DOHH2 (cell line): ENCODE data around the gene GMDS.

Source experiments
- EZH2phosphoT487 ChIP-seq: fragments of 200-600 bp; sonication (generic); IDR thresholded peaks from 2 replicates; pipeline ENCODE4 v1.6.1; 2017; ENCODE audit warnings: borderline replicate concordance, mild to moderate bottlenecking, antibody characterized with exemption, low read length, moderate library complexity, mixed read lengths
- TF ChIP-seq, protein P1 (sequence below): fragments of 200-600 bp; sonication (generic); IDR thresholded peaks from one replicate; pipeline ENCODE4 v1.5.1; 2014; ENCODE audit warnings: antibody characterized with exemption, mild to moderate bottlenecking, low read depth, low read length; ENCODE audit not compliant: poor library complexity, severe bottlenecking

- TF ChIP-seq, protein P1, sequence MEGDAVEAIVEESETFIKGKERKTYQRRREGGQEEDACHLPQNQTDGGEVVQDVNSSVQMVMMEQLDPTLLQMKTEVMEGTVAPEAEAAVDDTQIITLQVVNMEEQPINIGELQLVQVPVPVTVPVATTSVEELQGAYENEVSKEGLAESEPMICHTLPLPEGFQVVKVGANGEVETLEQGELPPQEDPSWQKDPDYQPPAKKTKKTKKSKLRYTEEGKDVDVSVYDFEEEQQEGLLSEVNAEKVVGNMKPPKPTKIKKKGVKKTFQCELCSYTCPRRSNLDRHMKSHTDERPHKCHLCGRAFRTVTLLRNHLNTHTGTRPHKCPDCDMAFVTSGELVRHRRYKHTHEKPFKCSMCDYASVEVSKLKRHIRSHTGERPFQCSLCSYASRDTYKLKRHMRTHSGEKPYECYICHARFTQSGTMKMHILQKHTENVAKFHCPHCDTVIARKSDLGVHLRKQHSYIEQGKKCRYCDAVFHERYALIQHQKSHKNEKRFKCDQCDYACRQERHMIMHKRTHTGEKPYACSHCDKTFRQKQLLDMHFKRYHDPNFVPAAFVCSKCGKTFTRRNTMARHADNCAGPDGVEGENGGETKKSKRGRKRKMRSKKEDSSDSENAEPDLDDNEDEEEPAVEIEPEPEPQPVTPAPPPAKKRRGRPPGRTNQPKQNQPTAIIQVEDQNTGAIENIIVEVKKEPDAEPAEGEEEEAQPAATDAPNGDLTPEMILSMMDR = no peak
- TF ChIP-seq EZH2phosphoT487 = no peak
These were observed 128.0 kb downstream of the GMDS start for GRCh38 chr6:2117447-2117846.
